SU-DHL-6 (cell line): ENCODE data around the gene PLEKHM1.

Experiments
- H2AFZ ChIP-seq: fragments of 200-600 bp; sonication (generic); 2 replicates; pipeline ENCODE4 v1.6.1; 2014; ENCODE audit warnings: low read depth, mild to moderate bottlenecking, moderate library complexity, mixed read lengths, antibody characterized with exemption, low read length; ENCODE audit not compliant: severe bottlenecking
- H3F3A ChIP-seq: fragments of 200-600 bp; shearing (Covaris generic); 2 replicates; pipeline ENCODE4 v1.6.0; 2016; ENCODE audit warnings: antibody characterized with exemption, mild to moderate bottlenecking; ENCODE audit not compliant: insufficient read depth
- H3K27ac ChIP-seq: fragments of 200-600 bp; sonication (generic); 2 replicates; pipeline ENCODE4 v1.5.1; 2016; ENCODE audit warnings: low read depth, mild to moderate bottlenecking, low read length, moderate library complexity, mixed read lengths
- H3K27me3 ChIP-seq: fragments of 200-600 bp; sonication (generic), shearing (Covaris generic); 2 replicates; pipeline ENCODE4 v1.6.0; 2014; ENCODE audit warnings: mild to moderate bottlenecking, low read length
- H3K36me3 ChIP-seq: fragments of 200-600 bp; sonication (generic); 2 replicates; pipeline ENCODE4 v1.6.1; 2014; ENCODE audit warnings: mild to moderate bottlenecking, low read length, mixed read lengths
- H3K4me2 ChIP-seq: fragments of 300-600, 200-600 bp; shearing (Covaris generic), sonication (generic); 2 replicates; pipeline ENCODE4 v1.6.0; 2014; ENCODE audit warnings: low read length, low read depth, mild to moderate bottlenecking; ENCODE audit not compliant: poor library complexity, severe bottlenecking
- H3K4me3 ChIP-seq: fragments of 200-600 bp; sonication (generic); 2 replicates; pipeline ENCODE4 v1.5.1; 2014; ENCODE audit warnings: antibody characterized with exemption, low read length, mild to moderate bottlenecking, mixed read lengths; ENCODE audit not compliant: insufficient read depth, poor library complexity, severe bottlenecking
- H3K79me2 ChIP-seq: fragments of 200-600 bp; sonication (generic); 2 replicates; pipeline ENCODE4 v1.6.1; 2014; ENCODE audit warnings: mild to moderate bottlenecking, low read length, moderate library complexity; ENCODE audit not compliant: insufficient read depth
- H3K9ac ChIP-seq: fragments of 200-600 bp; sonication (generic); 2 replicates; pipeline ENCODE4 v1.7.0; 2014; ENCODE audit warnings: mild to moderate bottlenecking, low read length
- H3K9me2 ChIP-seq: fragments of 200-600 bp; sonication (generic); replicated peaks from 2 replicates; pipeline ENCODE4 v1.6.1; 2014; ENCODE audit warnings: low read length; ENCODE audit not compliant: insufficient read depth
- H3K9me3 ChIP-seq: fragments of 200-600 bp; sonication (generic); 2 replicates; pipeline ENCODE4 v1.6.1; 2014; ENCODE audit warnings: low read length, mixed read lengths; ENCODE audit not compliant: insufficient read depth
- H4K20me1 ChIP-seq: fragments of 200-600 bp; sonication (generic); 2 replicates; pipeline ENCODE4 v1.6.1; 2014; ENCODE audit warnings: low read depth, mild to moderate bottlenecking, antibody characterized with exemption, low read length, moderate library complexity, mixed read lengths
- EZH2phosphoT487 ChIP-seq: fragments of 200-600 bp; sonication (generic), shearing (Covaris generic); conservative IDR thresholded peaks from 2 replicates; pipeline ENCODE4 v1.6.1; 2018; ENCODE audit warnings: mild to moderate bottlenecking, antibody characterized with exemption, low read length, moderate library complexity, mixed read lengths
- TF ChIP-seq, protein P1 (sequence below): fragments of 200-600 bp; sonication (generic); IDR thresholded peaks from one replicate; pipeline ENCODE4 v1.5.1; 2017; ENCODE audit warnings: antibody characterized with exemption, mild to moderate bottlenecking, low read length, moderate library complexity; ENCODE audit not compliant: insufficient read depth, poor library complexity, severe bottlenecking

PLEKHM1 gene

GRCh38 chr17:45395569-45396415 is 94.7 kb downstream of the PLEKHM1 start:
- no peak overlapping the region for H3K4me3 ChIP-seq
- H3K9me3 ChIP-seq, result no peaks in the 10 kb centered on the region
- no peaks in the 10 kb centered on the region for H4K20me1 ChIP-seq
- no peak overlapping the region for H2AFZ ChIP-seq
- H3K9me2 ChIP-seq, result no peaks in the 10 kb centered on the region
- H3F3A ChIP-seq, result no peaks in the 10 kb centered on the region
- H3K36me3 ChIP-seq, result no peaks in the 10 kb centered on the region
- H3K79me2 ChIP-seq, result no peaks in the 10 kb centered on the region
- no peaks in the 10 kb centered on the region for H3K27me3 ChIP-seq
- no peak overlapping the region for H3K9ac ChIP-seq
- TF ChIP-seq, protein P1, sequence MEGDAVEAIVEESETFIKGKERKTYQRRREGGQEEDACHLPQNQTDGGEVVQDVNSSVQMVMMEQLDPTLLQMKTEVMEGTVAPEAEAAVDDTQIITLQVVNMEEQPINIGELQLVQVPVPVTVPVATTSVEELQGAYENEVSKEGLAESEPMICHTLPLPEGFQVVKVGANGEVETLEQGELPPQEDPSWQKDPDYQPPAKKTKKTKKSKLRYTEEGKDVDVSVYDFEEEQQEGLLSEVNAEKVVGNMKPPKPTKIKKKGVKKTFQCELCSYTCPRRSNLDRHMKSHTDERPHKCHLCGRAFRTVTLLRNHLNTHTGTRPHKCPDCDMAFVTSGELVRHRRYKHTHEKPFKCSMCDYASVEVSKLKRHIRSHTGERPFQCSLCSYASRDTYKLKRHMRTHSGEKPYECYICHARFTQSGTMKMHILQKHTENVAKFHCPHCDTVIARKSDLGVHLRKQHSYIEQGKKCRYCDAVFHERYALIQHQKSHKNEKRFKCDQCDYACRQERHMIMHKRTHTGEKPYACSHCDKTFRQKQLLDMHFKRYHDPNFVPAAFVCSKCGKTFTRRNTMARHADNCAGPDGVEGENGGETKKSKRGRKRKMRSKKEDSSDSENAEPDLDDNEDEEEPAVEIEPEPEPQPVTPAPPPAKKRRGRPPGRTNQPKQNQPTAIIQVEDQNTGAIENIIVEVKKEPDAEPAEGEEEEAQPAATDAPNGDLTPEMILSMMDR, result no peak
- no peak for TF ChIP-seq EZH2phosphoT487
- no peak overlapping the region for H3K27ac ChIP-seq
- H3K4me2 ChIP-seq, result no peak overlapping the region

- no peak for TF ChIP-seq EZH2phosphoT487
- TF ChIP-seq, protein P1, result peak; percentile 53
- H3F3A ChIP-seq, result no peaks in the 10 kb centered on the region
- H3K27me3 ChIP-seq, result no peaks in the 10 kb centered on the region
- H3K79me2 ChIP-seq, result no peaks in the 10 kb centered on the region
- no peaks in the 10 kb centered on the region for H3K9me3 ChIP-seq
- H3K9me2 ChIP-seq, result no peaks in the 10 kb centered on the region
- no peaks in the 10 kb centered on the region for H3K36me3 ChIP-seq
- H4K20me1 ChIP-seq, result no peaks in the 10 kb centered on the region
- no peak overlapping the region for H3K4me2 ChIP-seq
- no peak overlapping the region for H3K27ac ChIP-seq
- no peak overlapping the region for H2AFZ ChIP-seq
- H3K4me3 ChIP-seq, result no peak overlapping the region
- no peak overlapping the region for H3K9ac ChIP-seq
These were observed 95.5 kb downstream of the PLEKHM1 start for GRCh38 chr17:45394913-45395568.

GRCh38 chr17:45394564-45394912 is 96.0 kb downstream of the PLEKHM1 start:
- Histone ChIP-seq H3K9ac (no peak overlapping the region), H2AFZ (no peak overlapping the region), H3K9me2 (no peaks in the 10 kb centered on the region), H3K27me3 (no peaks in the 10 kb centered on the region), H4K20me1 (no peaks in the 10 kb centered on the region), H3K79me2 (no peaks in the 10 kb centered on the region), H3K9me3 (no peaks in the 10 kb centered on the region), H3K27ac (no peak overlapping the region), H3K36me3 (no peaks in the 10 kb centered on the region), H3F3A (no peaks in the 10 kb centered on the region), H3K4me2 (no peak overlapping the region), H3K4me3 (no peak overlapping the region)
- TF ChIP-seq, protein P1, result no peak
- no peak for TF ChIP-seq EZH2phosphoT487
